ENCODE data around the gene CADM1.

The CADM1 gene

GRCh38 chr11:115217726-115218311 lies 286.4 kb downstream of the CADM1 start:
- no peaks in the 10 kb centered on the region for H3K4me1 ChIP-seq (ENCODE audit: insufficient read depth, low read length)
- no peak overlapping the region for H3K27ac ChIP-seq (ENCODE audit: low read length)
- no peak overlapping the region for H3K9ac ChIP-seq (ENCODE audit: low read depth, low read length)
- peaks cover 5% of the 10 kb centered on the region for H3K27me3 ChIP-seq (ENCODE audit: insufficient read depth, low read length, poor library complexity)
- no peaks in the 10 kb centered on the region for H3K79me2 ChIP-seq (ENCODE audit: insufficient read depth, low read length)
- H3K9me3 ChIP-seq (ENCODE audit: insufficient read depth, low read length, severe bottlenecking): no peaks in the 10 kb centered on the region
- no peak overlapping the region for H2AFZ ChIP-seq (ENCODE audit: low read depth, low read length)
- DNase-seq (no peak), ATAC-seq (ENCODE audit: insufficient read depth, low read depth) (no peak)
- H3K36me3 ChIP-seq (ENCODE audit: insufficient read depth, low read length): no peaks in the 10 kb centered on the region
- no peak overlapping the region for H3K4me3 ChIP-seq (ENCODE audit: low read depth in 1 of 2, low read length in 2 of 2)
- no peaks in the 10 kb centered on the region for H4K20me1 ChIP-seq (ENCODE audit: insufficient read depth, low read length)
- H3K4me2 ChIP-seq (ENCODE audit: insufficient read depth, low read length): no peak overlapping the region
- TF ChIP-seq CTCF (IDR thresholded peaks at IDR 0.05; ENCODE audit: borderline replicate concordance, extremely low read depth, low read length, poor library complexity, severe bottlenecking): no peak
- TF ChIP-seq EZH2 (IDR thresholded peaks at IDR 0.05; ENCODE audit: borderline replicate concordance, low read depth, low read length, severe bottlenecking): no peak

GRCh38 chr11:115215694-115216617 lies 288.3 kb downstream of the CADM1 start:
- TF ChIP-seq CTCF (IDR thresholded peaks at IDR 0.05; ENCODE audit: borderline replicate concordance, extremely low read depth, low read length, poor library complexity, severe bottlenecking) (peak; percentile 53), EZH2 (IDR thresholded peaks at IDR 0.05; ENCODE audit: borderline replicate concordance, low read depth, low read length, severe bottlenecking) (no peak)
- Histone ChIP-seq H3K9ac (ENCODE audit: low read depth, low read length) (no peak overlapping the region), H3K27me3 (ENCODE audit: insufficient read depth, low read length, poor library complexity) (peaks cover 5% of the 10 kb centered on the region), H3K4me2 (ENCODE audit: insufficient read depth, low read length) (no peak overlapping the region), H3K4me3 (ENCODE audit: low read depth in 1 of 2, low read length in 2 of 2) (no peak overlapping the region), H4K20me1 (ENCODE audit: insufficient read depth, low read length) (no peaks in the 10 kb centered on the region), H3K36me3 (ENCODE audit: insufficient read depth, low read length) (no peaks in the 10 kb centered on the region), H3K79me2 (ENCODE audit: insufficient read depth, low read length) (no peaks in the 10 kb centered on the region), H3K4me1 (ENCODE audit: insufficient read depth, low read length) (no peaks in the 10 kb centered on the region), H3K9me3 (ENCODE audit: insufficient read depth, low read length, severe bottlenecking) (no peaks in the 10 kb centered on the region), H2AFZ (ENCODE audit: low read depth, low read length) (no peak overlapping the region), H3K27ac (ENCODE audit: low read length) (no peak overlapping the region)
- DNase-seq: peak; percentile 5
- ATAC-seq (ENCODE audit: insufficient read depth, low read depth): 0 out of 3 replicates have a peak, but pooled peaks have one; percentile 48

- Histone ChIP-seq H3K79me2 (ENCODE audit: insufficient read depth, low read length) (no peaks in the 10 kb centered on the region), H4K20me1 (ENCODE audit: insufficient read depth, low read length) (no peaks in the 10 kb centered on the region), H3K9me3 (ENCODE audit: insufficient read depth, low read length, severe bottlenecking) (no peaks in the 10 kb centered on the region), H3K4me2 (ENCODE audit: insufficient read depth, low read length) (no peak overlapping the region), H3K4me1 (ENCODE audit: insufficient read depth, low read length) (no peaks in the 10 kb centered on the region), H3K4me3 (ENCODE audit: low read depth in 1 of 2, low read length in 2 of 2) (no peak overlapping the region), H3K36me3 (ENCODE audit: insufficient read depth, low read length) (no peaks in the 10 kb centered on the region), H3K27ac (ENCODE audit: low read length) (no peak overlapping the region), H3K9ac (ENCODE audit: low read depth, low read length) (no peak overlapping the region), H3K27me3 (ENCODE audit: insufficient read depth, low read length, poor library complexity) (peaks cover 2% of the 10 kb centered on the region), H2AFZ (ENCODE audit: low read depth, low read length) (no peak overlapping the region)
- ATAC-seq (ENCODE audit: insufficient read depth, low read depth) (no peak), DNase-seq (no peak)
- TF ChIP-seq CTCF (IDR thresholded peaks at IDR 0.05; ENCODE audit: borderline replicate concordance, extremely low read depth, low read length, poor library complexity, severe bottlenecking) (no peak), EZH2 (IDR thresholded peaks at IDR 0.05; ENCODE audit: borderline replicate concordance, low read depth, low read length, severe bottlenecking) (no peak)
Measured at GRCh38 chr11:115214644-115215234, 289.5 kb downstream of the CADM1 start.

All from DND-41 (cell line).